K562 (cell line): ENCODE measurements around the gene FAM171A1.

ENCODE experiments used
- BDP1 ChIP-seq: IDR thresholded peaks from 3 replicates; pipeline ENCODE4 v1.6.1; 2011; ENCODE audit not compliant: insufficient read length, insufficient read depth
- CBFA2T2 ChIP-seq: fragments of 450-650 bp; conservative IDR thresholded peaks from 2 replicates; pipeline ENCODE4 v1.6.1; 2017; ENCODE audit warnings: mild to moderate bottlenecking
- POLR2AphosphoS5 ChIP-seq: IDR thresholded peaks from 2 replicates; pipeline ENCODE4 v1.6.1; 2011; ENCODE audit warnings: mild to moderate bottlenecking, low read depth, low read length, moderate library complexity; ENCODE audit not compliant: control insufficient read depth, insufficient read depth
- POLR2G ChIP-seq: fragments of 200-400 bp; formaldehyde crosslinking; IDR thresholded peaks from 2 replicates; pipeline ENCODE4 v1.6.1; 2017; ENCODE audit warnings: low read depth, mild to moderate bottlenecking, antibody characterized with exemption, low read length, moderate library complexity
- RBM39 ChIP-seq: fragments of 200-400 bp; formaldehyde crosslinking; optimal IDR thresholded peaks from 2 replicates; pipeline ENCODE3; 2018; ENCODE audit warnings: low read depth, low read length
- SETDB1 ChIP-seq: IDR thresholded peaks from one replicate; pipeline ENCODE4 v1.6.1; 2012; ENCODE audit warnings: low read length, control low read depth, inconsistent platforms
- SMAD4 ChIP-seq: fragments of 250-450 bp; sonication (Bioruptor Pico); conservative IDR thresholded peaks from 2 replicates; pipeline ENCODE4 v1.8.0; 2021; ENCODE audit warnings: inconsistent platforms, mild to moderate bottlenecking, moderate library complexity
- YY1 ChIP-seq, 3 experiments: IDR thresholded peaks; 2 replicates each; pipeline ENCODE4 v1.6.1; 2011; ENCODE audit warnings: low read length in 2 of 3, mild to moderate bottlenecking in 2 of 3, moderate library complexity in 2 of 3, borderline replicate concordance in 1 of 3, control low read depth in 1 of 3, low read depth in 1 of 3; ENCODE audit not compliant: insufficient read depth in 3 of 3, insufficient replicate concordance in 2 of 3, control insufficient read depth in 1 of 3, insufficient read length in 1 of 3; ENCODE audit errors: extremely low read depth in 1 of 3
- ZNF174 ChIP-seq: fragments of 250-450 bp; sonication (Bioruptor Pico); IDR thresholded peaks from 2 replicates; pipeline ENCODE4 v1.4.0; 2020; ENCODE audit warnings: mild to moderate bottlenecking
- ZNF444 ChIP-seq: fragments of 250-450 bp; sonication (Bioruptor Pico); IDR thresholded peaks from 2 replicates; pipeline ENCODE4 v1.4.0; 2020; ENCODE audit warnings: mild to moderate bottlenecking, moderate library complexity
- TF ChIP-seq, protein P1 (sequence below), 3 experiments: IDR thresholded peaks in 2 of 3; conservative IDR thresholded peaks in 1 of 3; 2 replicates each; pipeline ENCODE4 v1.5.1; 2011 to 2012; ENCODE audit warnings: low read length in 3 of 3, mild to moderate bottlenecking in 3 of 3, control low read depth in 2 of 3, improper control_type of control experiment in 1 of 3, inconsistent platforms in 1 of 3, low read depth in 1 of 3, mixed read lengths in 1 of 3, moderate library complexity in 1 of 3; ENCODE audit not compliant: insufficient read depth in 2 of 3
- TF ChIP-seq, protein P2 (sequence below), 2 experiments: fragments of 200-800 bp in 1 of 2; sonication (Bioruptor generic) in 1 of 2; sonication (generic) in 1 of 2; formaldehyde crosslinking in 1 of 2; IDR thresholded peaks in 1 of 2; conservative IDR thresholded peaks in 1 of 2; 2 replicates each; pipeline versions ENCODE4 v1.5.0 to v1.6.1; 2016 to 2020; ENCODE audit warnings: missing compliant biosample characterization in 1 of 2, missing genetic modification characterization in 1 of 2, missing genetic modification reagents in 1 of 2
- TF ChIP-seq, protein P3 (sequence below): sonication (generic); formaldehyde crosslinking; IDR thresholded peaks from 2 replicates; pipeline ENCODE4 v1.9.0; 2022; ENCODE audit warnings: mild to moderate bottlenecking, missing genetic modification reagents

DNA sequence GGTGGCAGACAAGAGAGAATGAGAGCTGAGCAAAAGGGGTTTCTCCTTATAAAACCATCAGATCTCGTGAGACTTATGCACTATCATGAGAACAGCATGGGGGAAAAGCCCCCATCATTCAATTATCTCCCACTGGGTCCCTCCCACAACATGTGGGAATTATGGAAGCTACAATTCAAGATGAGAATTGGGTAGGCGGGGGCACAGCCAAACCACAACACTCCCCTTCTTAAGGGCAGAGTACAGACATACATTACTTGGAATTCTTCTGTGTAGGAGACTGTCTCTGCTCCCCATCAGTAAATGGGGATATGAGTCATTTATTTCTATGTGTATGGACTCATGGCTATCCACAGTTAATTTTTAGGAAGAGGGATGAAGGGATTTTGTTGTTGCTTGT lies 31.2 kb downstream of the FAM171A1 start:
- TF ChIP-seq RBM39 (no peak), POLR2AphosphoS5 (no peak), CBFA2T2 (no peak), SETDB1 (no peak), YY1 (IDR thresholded peaks at IDR 0.05; ENCODE audit: borderline replicate concordance in 1 of 3, control insufficient read depth in 1 of 3, extremely low read depth in 1 of 3, insufficient read depth in 3 of 3, insufficient read length in 1 of 3, insufficient replicate concordance in 2 of 3, low read depth in 1 of 3, low read length in 2 of 3) (no peak), ZNF174 (CRISPR knock-in tag) (no peak), BDP1 (no peak), POLR2G (no peak), SMAD4 (CRISPR knock-in tag) (no peak), ZNF444 (no peak)
- TF ChIP-seq, protein P1, sequence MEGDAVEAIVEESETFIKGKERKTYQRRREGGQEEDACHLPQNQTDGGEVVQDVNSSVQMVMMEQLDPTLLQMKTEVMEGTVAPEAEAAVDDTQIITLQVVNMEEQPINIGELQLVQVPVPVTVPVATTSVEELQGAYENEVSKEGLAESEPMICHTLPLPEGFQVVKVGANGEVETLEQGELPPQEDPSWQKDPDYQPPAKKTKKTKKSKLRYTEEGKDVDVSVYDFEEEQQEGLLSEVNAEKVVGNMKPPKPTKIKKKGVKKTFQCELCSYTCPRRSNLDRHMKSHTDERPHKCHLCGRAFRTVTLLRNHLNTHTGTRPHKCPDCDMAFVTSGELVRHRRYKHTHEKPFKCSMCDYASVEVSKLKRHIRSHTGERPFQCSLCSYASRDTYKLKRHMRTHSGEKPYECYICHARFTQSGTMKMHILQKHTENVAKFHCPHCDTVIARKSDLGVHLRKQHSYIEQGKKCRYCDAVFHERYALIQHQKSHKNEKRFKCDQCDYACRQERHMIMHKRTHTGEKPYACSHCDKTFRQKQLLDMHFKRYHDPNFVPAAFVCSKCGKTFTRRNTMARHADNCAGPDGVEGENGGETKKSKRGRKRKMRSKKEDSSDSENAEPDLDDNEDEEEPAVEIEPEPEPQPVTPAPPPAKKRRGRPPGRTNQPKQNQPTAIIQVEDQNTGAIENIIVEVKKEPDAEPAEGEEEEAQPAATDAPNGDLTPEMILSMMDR (IDR thresholded peaks at IDR 0.05 in 2 of 3, conservative IDR thresholded peaks at IDR 0.05 in 1 of 3; ENCODE audit: insufficient read depth in 2 of 3, low read depth in 1 of 3, low read length in 3 of 3): no peak
- TF ChIP-seq, protein P2, sequence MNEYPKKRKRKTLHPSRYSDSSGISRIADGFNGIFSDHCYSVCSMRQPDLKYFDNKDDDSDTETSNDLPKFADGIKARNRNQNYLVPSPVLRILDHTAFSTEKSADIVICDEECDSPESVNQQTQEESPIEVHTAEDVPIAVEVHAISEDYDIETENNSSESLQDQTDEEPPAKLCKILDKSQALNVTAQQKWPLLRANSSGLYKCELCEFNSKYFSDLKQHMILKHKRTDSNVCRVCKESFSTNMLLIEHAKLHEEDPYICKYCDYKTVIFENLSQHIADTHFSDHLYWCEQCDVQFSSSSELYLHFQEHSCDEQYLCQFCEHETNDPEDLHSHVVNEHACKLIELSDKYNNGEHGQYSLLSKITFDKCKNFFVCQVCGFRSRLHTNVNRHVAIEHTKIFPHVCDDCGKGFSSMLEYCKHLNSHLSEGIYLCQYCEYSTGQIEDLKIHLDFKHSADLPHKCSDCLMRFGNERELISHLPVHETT (CRISPR knock-in tag; conservative IDR thresholded peaks at IDR 0.05 in 1 of 2, IDR thresholded peaks at IDR 0.05 in 1 of 2): no peak
- TF ChIP-seq, protein P3, sequence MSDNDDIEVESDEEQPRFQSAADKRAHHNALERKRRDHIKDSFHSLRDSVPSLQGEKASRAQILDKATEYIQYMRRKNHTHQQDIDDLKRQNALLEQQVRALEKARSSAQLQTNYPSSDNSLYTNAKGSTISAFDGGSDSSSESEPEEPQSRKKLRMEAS (CRISPR knock-in tag): no peak
